ENCODE data around the gene TEF. TPM values are rescaled to one million over a fixed set of nuclear protein-coding genes. Genes with fewer than 3 reads are reported as not detected.
"Not testable (repeated sequence)": the region's sequence is repeated elsewhere in the genome, so short reads cannot be mapped to it uniquely, and the experiment has no call there.

Gene TEF
- total RNA-seq, 1 donor from 2014 or later, result 13.9 TPM

GRCh38 chr22:41429232-41429950 is 47.6 kb downstream of the TEF start:
- no peak for TF ChIP-seq CTCF (IDR thresholded peaks at IDR 0.05; ENCODE audit: partially characterized antibody, unreplicated experiment)
- Mint-ChIP-seq H3K36me3 (ENCODE audit: unreplicated experiment) (no peaks in the 10 kb centered on the region), H3K27me3 (ENCODE audit: unreplicated experiment) (no peaks in the 10 kb centered on the region), H3K4me3 (ENCODE audit: unreplicated experiment) (no peak overlapping the region), H3K4me1 (ENCODE audit: low read depth, unreplicated experiment) (peaks cover 4% of the 10 kb centered on the region), H3K9me3 (ENCODE audit: unreplicated experiment) (peaks cover 3% of the 10 kb centered on the region), H3K27ac (ENCODE audit: unreplicated experiment) (no peak overlapping the region)
- DNase-seq, result no peak

- TF ChIP-seq CTCF (IDR thresholded peaks at IDR 0.05; ENCODE audit: partially characterized antibody, unreplicated experiment), result no peak
- no peaks in the 10 kb centered on the region for H3K27me3 Mint-ChIP-seq (ENCODE audit: unreplicated experiment)
- H3K9me3 Mint-ChIP-seq (ENCODE audit: unreplicated experiment), result peaks cover 3% of the 10 kb centered on the region
Observed at GRCh38 chr22:41429951-41430332, 48.2 kb downstream of the TEF start.

GRCh38 chr22:41431656-41432055 is 49.9 kb downstream of the TEF start:
- peaks cover 9% of the 10 kb centered on the region for H3K4me1 Mint-ChIP-seq (ENCODE audit: low read depth, unreplicated experiment)
- DNase-seq, result no peak
- TF ChIP-seq CTCF (IDR thresholded peaks at IDR 0.05; ENCODE audit: partially characterized antibody, unreplicated experiment), result no peak
- H3K4me3 Mint-ChIP-seq (ENCODE audit: unreplicated experiment), result no peak overlapping the region
- H3K27ac Mint-ChIP-seq (ENCODE audit: unreplicated experiment), result no peak overlapping the region
- peaks cover 3% of the 10 kb centered on the region for H3K9me3 Mint-ChIP-seq (ENCODE audit: unreplicated experiment)
- no peaks in the 10 kb centered on the region for H3K36me3 Mint-ChIP-seq (ENCODE audit: unreplicated experiment)
- H3K27me3 Mint-ChIP-seq (ENCODE audit: unreplicated experiment), result no peaks in the 10 kb centered on the region

More at GRCh38 chr22:41429951-41430332, 48.2 kb downstream of the TEF start:
- Mint-ChIP-seq H3K4me1 (ENCODE audit: low read depth, unreplicated experiment) (peaks cover 4% of the 10 kb centered on the region), H3K4me3 (ENCODE audit: unreplicated experiment) (no peak overlapping the region), H3K27ac (ENCODE audit: unreplicated experiment) (no peak overlapping the region), H3K36me3 (ENCODE audit: unreplicated experiment) (no peaks in the 10 kb centered on the region)
- DNase-seq, result no peak

- H3K27ac Mint-ChIP-seq (ENCODE audit: unreplicated experiment); H3K36me3 Mint-ChIP-seq (ENCODE audit: unreplicated experiment); H3K4me3 Mint-ChIP-seq (ENCODE audit: unreplicated experiment); H3K9me3 Mint-ChIP-seq (ENCODE audit: unreplicated experiment); H3K27me3 Mint-ChIP-seq (ENCODE audit: unreplicated experiment); DNase-seq: not testable (repeated sequence)
- peaks cover 12% of the 10 kb centered on the region for H3K4me1 Mint-ChIP-seq (ENCODE audit: low read depth, unreplicated experiment)
Observed at GRCh38 chr22:41433480-41433879, 51.7 kb downstream of the TEF start.

- Mint-ChIP-seq H3K4me1 (ENCODE audit: low read depth, unreplicated experiment) (peaks cover 20% of the 10 kb centered on the region), H3K27ac (ENCODE audit: unreplicated experiment) (peak overlapping the region; percentile 33)
- not testable (repeated sequence) for H3K4me3 Mint-ChIP-seq (ENCODE audit: unreplicated experiment); H3K9me3 Mint-ChIP-seq (ENCODE audit: unreplicated experiment); H3K27me3 Mint-ChIP-seq (ENCODE audit: unreplicated experiment); H3K36me3 Mint-ChIP-seq (ENCODE audit: unreplicated experiment); DNase-seq
Observed at GRCh38 chr22:41434361-41435003, 52.7 kb downstream of the TEF start.

- no peak for TF ChIP-seq CTCF (IDR thresholded peaks at IDR 0.05; ENCODE audit: partially characterized antibody, unreplicated experiment)
- Mint-ChIP-seq H3K27me3 (ENCODE audit: unreplicated experiment) (no peaks in the 10 kb centered on the region), H3K36me3 (ENCODE audit: unreplicated experiment) (no peaks in the 10 kb centered on the region), H3K27ac (ENCODE audit: unreplicated experiment) (no peak overlapping the region), H3K4me1 (ENCODE audit: low read depth, unreplicated experiment) (peaks cover 18% of the 10 kb centered on the region), H3K9me3 (ENCODE audit: unreplicated experiment) (peaks cover 3% of the 10 kb centered on the region), H3K4me3 (ENCODE audit: unreplicated experiment) (no peak overlapping the region)
- no peak for DNase-seq
Observed at GRCh38 chr22:41435560-41435959, 53.8 kb downstream of the TEF start.

All from glutamatergic neuron (in vitro differentiated cells).